Mesodermal cell (in vitro differentiated cells): ENCODE results near the gene GPLD1.
"Not testable (repeated sequence)": the region's sequence is repeated elsewhere in the genome, so short reads cannot be mapped to it uniquely, and the experiment has no call there.

Experiments used
- H3K27ac ChIP-seq: 2 replicates; pipeline ENCODE4 v1.7.0; 2013; ENCODE audit warnings: mild to moderate bottlenecking, low read depth, low read length, moderate library complexity; ENCODE audit not compliant: severe bottlenecking
- H3K36me3 ChIP-seq: 2 replicates; pipeline ENCODE4 v1.7.1; 2013; ENCODE audit warnings: mild to moderate bottlenecking, low read length, moderate library complexity; ENCODE audit not compliant: control insufficient read depth, insufficient read depth
- H3K4me1 ChIP-seq: one replicate; pipeline ENCODE4 v1.7.1; 2013; ENCODE audit warnings: mild to moderate bottlenecking, low read length; ENCODE audit not compliant: insufficient read depth, control insufficient read depth, poor library complexity, severe bottlenecking
- H3K4me3 ChIP-seq: 2 replicates; pipeline ENCODE4 v1.7.0; 2013; ENCODE audit warnings: low read length, control low read depth, mild to moderate bottlenecking; ENCODE audit not compliant: insufficient read depth, poor library complexity, severe bottlenecking; ENCODE audit errors: extremely low read depth
- H3K9me3 ChIP-seq: 2 replicates; pipeline ENCODE4 v1.7.1; 2013; ENCODE audit warnings: mild to moderate bottlenecking, low read length, moderate library complexity; ENCODE audit not compliant: control insufficient read depth
- WGBS, 2 experiments: methylation state at CpG; one replicate each; pipeline ENCODE4 v1.1.5; 2013; ENCODE audit warnings: missing lambda C conversion rate in 2 of 2; ENCODE audit not compliant: insufficient coverage in 2 of 2; 5-methylcytosine and 5-hydroxymethylcytosine counted together

GPLD1 gene

DNA sequence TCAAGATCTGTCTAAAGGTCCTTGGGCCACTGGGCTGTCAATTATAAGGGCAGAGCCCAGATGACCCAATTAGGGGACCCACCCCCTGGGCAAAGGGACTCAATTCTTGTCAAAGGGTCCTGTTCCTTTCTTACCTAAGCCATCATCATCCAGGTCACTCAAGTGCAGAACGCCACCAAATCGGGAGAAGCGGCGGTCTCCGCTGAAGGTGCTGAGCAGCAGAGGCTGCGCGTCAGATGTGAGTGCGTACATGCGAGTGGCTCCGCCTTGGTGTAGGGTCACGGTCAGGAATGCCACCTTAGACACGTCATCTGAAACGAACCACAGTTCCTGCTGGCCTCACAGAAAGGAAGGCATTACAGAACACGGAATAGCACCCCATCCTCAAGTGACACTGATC is 52.4 kb downstream of the GPLD1 start:
- Histone ChIP-seq H3K36me3 (no peaks in the 10 kb centered on the region), H3K4me3 (no peak overlapping the region), H3K4me1 (no peaks in the 10 kb centered on the region), H3K27ac (no peak overlapping the region), H3K9me3 (no peaks in the 10 kb centered on the region)
- 89 to 93% methylated on average over 14 of the region's 14 CpGs for WGBS, 2 experiments

- Histone ChIP-seq H3K9me3 (no peaks in the 10 kb centered on the region), H3K4me1 (peaks cover 3% of the 10 kb centered on the region), H3K36me3 (peaks cover 4% of the 10 kb centered on the region), H3K27ac (no peak overlapping the region), H3K4me3 (no peak overlapping the region)
- WGBS, 2 experiments, result 91 to 95% methylated on average over 8 of the region's 9 CpGs
Measured at GRCh38 chr6:24432611-24433010, 56.8 kb downstream of the GPLD1 start.

- H3K4me1 ChIP-seq, result peaks cover 6% of the 10 kb centered on the region
- no peak overlapping the region for H3K4me3 ChIP-seq
- H3K27ac ChIP-seq, result no peak overlapping the region
- no CpG with 5 or more reads among the region's 1 CpG for WGBS, 2 experiments
- no peaks in the 10 kb centered on the region for H3K9me3 ChIP-seq
- H3K36me3 ChIP-seq, result peaks cover 4% of the 10 kb centered on the region
Measured at GRCh38 chr6:24431045-24431451, 58.3 kb downstream of the GPLD1 start.

DNA sequence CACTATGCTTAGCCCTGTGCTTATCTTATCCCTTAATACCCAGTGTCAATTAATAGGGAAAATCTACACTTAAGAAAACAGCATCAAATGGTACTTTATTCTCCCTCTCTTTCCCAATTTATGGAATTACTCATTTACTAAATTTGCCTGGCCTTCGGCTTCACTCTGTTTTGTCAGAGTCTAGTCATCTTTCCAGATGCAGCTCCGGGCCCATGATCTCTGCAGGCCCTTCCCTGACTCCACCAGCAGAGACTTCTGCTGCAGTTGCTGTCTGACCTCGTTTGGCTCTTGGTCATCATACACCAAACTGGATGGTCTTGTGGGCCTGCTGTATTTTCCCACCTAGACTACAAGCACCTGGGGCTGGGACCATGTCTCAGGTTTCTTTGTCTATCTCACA is 59.3 kb downstream of the GPLD1 start:
- no peaks in the 10 kb centered on the region for H3K9me3 ChIP-seq
- H3K4me3 ChIP-seq, result no peak overlapping the region
- H3K4me1 ChIP-seq, result peaks cover 6% of the 10 kb centered on the region
- H3K27ac ChIP-seq, result no peak overlapping the region
- 83 to 97% methylated on average over 3 of the region's 3 CpGs for WGBS, 2 experiments
- peaks cover 8% of the 10 kb centered on the region for H3K36me3 ChIP-seq

DNA sequence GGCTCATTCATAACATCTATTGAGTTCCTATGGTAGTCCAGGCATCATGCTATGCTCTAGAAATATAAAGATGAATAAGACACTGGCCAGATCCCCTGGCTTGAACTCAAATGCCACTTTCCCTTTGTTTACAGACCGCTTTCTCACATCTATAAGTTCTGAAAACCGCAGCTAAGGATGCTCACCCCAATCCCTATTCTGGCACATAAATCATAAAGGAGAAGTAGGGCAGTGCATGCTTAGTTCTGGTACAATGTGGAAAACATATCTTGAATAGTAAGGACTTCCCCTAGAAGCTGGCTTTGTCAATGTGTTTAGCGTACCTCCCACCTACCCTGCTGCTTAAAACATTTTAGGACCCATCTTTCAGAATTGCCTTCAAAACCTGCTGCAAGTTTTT is 60.2 kb downstream of the GPLD1 start:
- Histone ChIP-seq H3K36me3 (peaks cover 17% of the 10 kb centered on the region), H3K27ac (no peak overlapping the region), H3K4me1 (peaks cover 6% of the 10 kb centered on the region), H3K4me3 (no peak overlapping the region), H3K9me3 (no peaks in the 10 kb centered on the region)
- WGBS, 2 experiments, result 80 to 100% methylated on average over 1 to 3 of the region's 3 CpGs

DNA sequence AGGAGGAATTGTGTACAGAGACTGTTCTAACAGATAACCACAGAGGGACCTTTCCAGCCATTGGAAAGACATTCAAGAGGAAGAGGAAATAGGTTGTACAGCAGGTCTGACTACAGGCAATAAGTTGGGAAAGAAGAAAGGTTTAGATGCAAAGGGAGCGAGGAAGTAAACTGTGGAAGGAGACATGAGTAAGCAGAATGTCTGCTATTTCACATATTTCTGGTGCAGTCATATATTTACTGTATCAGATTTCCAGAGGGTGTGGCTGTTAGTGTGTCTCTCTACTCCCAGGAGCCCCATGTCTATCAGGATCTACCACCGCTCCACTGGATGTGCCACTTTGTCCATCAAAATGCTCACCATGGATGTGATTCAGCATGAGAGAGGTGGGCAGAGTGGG is 60.8 kb downstream of the GPLD1 start:
- no peak overlapping the region for H3K4me3 ChIP-seq
- peaks cover 6% of the 10 kb centered on the region for H3K4me1 ChIP-seq
- WGBS, 2 experiments, result 100% methylated on average over 1 to 2 of the region's 2 CpGs
- no peaks in the 10 kb centered on the region for H3K9me3 ChIP-seq
- H3K27ac ChIP-seq, result no peak overlapping the region
- H3K36me3 ChIP-seq, result peaks cover 23% of the 10 kb centered on the region

GRCh38 chr6:24426729-24427446 is 62.5 kb downstream of the GPLD1 start:
- Histone ChIP-seq H3K9me3 (no peaks in the 10 kb centered on the region), H3K36me3 (peaks cover 37% of the 10 kb centered on the region), H3K4me3 (no peak overlapping the region), H3K4me1 (peaks cover 6% of the 10 kb centered on the region), H3K27ac (no peak overlapping the region)
- 92 to 96% methylated on average over 9 of the region's 10 CpGs for WGBS, 2 experiments

GRCh38 chr6:24425091-24425490 is 64.3 kb downstream of the GPLD1 start:
- WGBS, 2 experiments, result no CpG with 5 or more reads among the region's 2 CpGs
- Histone ChIP-seq H3K4me3 (no peak overlapping the region), H3K27ac (no peak overlapping the region), H3K4me1 (peaks cover 6% of the 10 kb centered on the region), H3K36me3 (peaks cover 48% of the 10 kb centered on the region), H3K9me3 (no peaks in the 10 kb centered on the region)

GRCh38 chr6:24419526-24419925 is 69.9 kb downstream of the GPLD1 start:
- Histone ChIP-seq H3K9me3 (no peaks in the 10 kb centered on the region), H3K4me3 (no peak overlapping the region), H3K36me3 (peaks cover 82% of the 10 kb centered on the region), H3K4me1 (no peaks in the 10 kb centered on the region), H3K27ac (no peak overlapping the region)

DNA sequence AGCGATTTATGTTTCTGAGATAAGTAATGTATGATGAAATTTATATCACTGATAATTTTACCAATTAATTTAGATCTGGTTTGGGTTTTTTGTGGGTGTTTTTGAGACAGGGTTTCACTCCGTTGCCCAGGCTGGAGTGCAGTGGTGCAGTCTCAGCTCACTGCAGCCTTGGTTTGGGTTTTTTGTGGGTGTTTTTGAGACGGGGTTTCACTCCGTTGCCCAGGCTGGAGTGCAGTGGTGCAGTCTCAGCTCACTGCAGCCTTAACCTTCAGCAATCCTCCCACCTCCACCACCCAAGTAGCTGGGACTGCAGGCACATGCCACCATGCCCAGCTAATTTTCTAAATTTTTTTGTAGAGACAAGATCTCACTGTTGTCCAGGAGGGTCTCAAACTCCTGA is 73.6 kb downstream of the GPLD1 start:
- Histone ChIP-seq H3K9me3 (no peaks in the 10 kb centered on the region), H3K36me3 (peaks cover 76% of the 10 kb centered on the region), H3K4me1 (peaks cover 3% of the 10 kb centered on the region), H3K4me3 (no peak overlapping the region), H3K27ac (no peak overlapping the region)
- WGBS, 2 experiments, result no CpG with 5 or more reads among the region's 4 CpGs

DNA sequence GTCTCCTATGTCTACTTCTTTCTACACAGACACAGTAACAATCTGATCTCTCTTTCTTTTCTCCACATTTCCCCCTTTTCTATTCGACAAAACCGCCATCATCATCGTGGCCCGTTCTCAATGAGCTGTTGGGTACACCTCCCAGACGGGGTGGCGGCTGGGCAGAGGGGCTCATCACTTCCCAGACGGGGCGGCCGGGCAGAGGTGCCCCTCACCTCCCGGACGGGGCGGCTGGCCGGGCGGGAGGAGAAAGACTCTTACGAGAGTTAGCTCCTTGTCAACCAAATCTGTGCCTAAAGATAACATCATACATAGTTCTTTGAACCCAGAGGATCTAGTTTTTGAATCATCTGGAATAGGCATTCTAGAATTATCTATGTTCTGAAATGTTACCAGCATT is 74.8 kb downstream of the GPLD1 start:
- peaks cover 76% of the 10 kb centered on the region for H3K36me3 ChIP-seq
- H3K4me3 ChIP-seq, H3K9me3 ChIP-seq, H3K27ac ChIP-seq, H3K4me1 ChIP-seq: not testable (repeated sequence)
- 95 to 99% methylated on average over 4 to 9 of the region's 15 CpGs for WGBS, 2 experiments
